Heart left ventricle (tissue), 13 donors: ENCODE results near the gene MYMK.

Experiments
- CTCF ChIP-seq, 12 donors: fragments of 200-600 bp; sonication (generic) in 4 of 12; IDR thresholded peaks; one replicate each; pipeline versions ENCODE4 v1.5.0 to v1.8.0; 2018 to 2022; ENCODE audit warnings: antibody characterized with exemption in 12 of 12, mild to moderate bottlenecking in 5 of 12
- POLR2A ChIP-seq, 2 donors: fragments of 450-650 bp; IDR thresholded peaks; one replicate each; pipeline ENCODE4 v1.6.1; 2017; ENCODE audit warnings: antibody characterized with exemption in 2 of 2, mild to moderate bottlenecking in 2 of 2, moderate library complexity in 2 of 2
- donor health status: ischemic (EF 13 %, LVEDD 7.1; RV severe dilation, severe dysfunction).
- donor health status: DM: no; HTN: yes; CAD: no.
- donor health status: DM: no; HTN: no; CAD: no.
- donor health status: ischemic (EF 25% LVEDD 6.9; RV normal size, moderate dysfunction).
- donor health status: ischemic (EF 25% LVEDD 5.7; RV mildly dilated, moderate dysfunction).
- donor health status: ischemic (EF 35%, LVEDD 5.7; RV mildly dilated, moderate dysfunction).
- donor health status: nonischemic (EF 11% LVEDD 7.7; RV severe dilation, severe dysfunction).
- donor health status: DM: yes; HTN: yes; CAD: no.
- donor health status: PGD.
- donor health status: ischemic (EF 29% LVEDD 5.4; RV normal size, mild dysfunction).
- donor health status: nonischemic (EF 23%, LVEDD 6.1; RV moderate dilation, normal function).

GRCh38 chr9:133538851-133539833 is 14.4 kb upstream of the MYMK start:
- TF ChIP-seq CTCF (IDR thresholded peaks at IDR 0.05) (peak in 1 of 12 donors; percentile 4), POLR2A (IDR thresholded peaks at IDR 0.05) (no peak)
